Anterior cingulate cortex (tissue), 58 donors: ENCODE measurements around the gene PPP1R13B.

ENCODE experiments used
- DNase-seq, 58 donors: peaks; one replicate each; lab custom pipeline; 2025; lab: John Stamatoyannopoulos, UW

The PPP1R13B gene

GRCh38 chr14:103704708-103705107 is 142.7 kb downstream of the PPP1R13B start:
- no peak for DNase-seq

GRCh38 chr14:103703433-103704385 is 143.7 kb downstream of the PPP1R13B start:
- DNase-seq, result no peak

GRCh38 chr14:103702497-103703432 is 144.6 kb downstream of the PPP1R13B start:
- DNase-seq, result peak in 1 of 58 donors; percentile 29

GRCh38 chr14:103702095-103702494 is 145.3 kb downstream of the PPP1R13B start:
- no peak for DNase-seq

- DNase-seq, result no peak
These were observed 146.5 kb downstream of the PPP1R13B start for GRCh38 chr14:103700753-103701490.

GRCh38 chr14:103699901-103700752 is 147.2 kb downstream of the PPP1R13B start:
- peak in 36 of 58 donors; percentile 27 to 79 (median 61) for DNase-seq

- no peak for DNase-seq
These were observed 148.1 kb downstream of the PPP1R13B start for GRCh38 chr14:103699261-103699661.

- DNase-seq, result no peak
These were observed 148.8 kb downstream of the PPP1R13B start for GRCh38 chr14:103698380-103699260.

- DNase-seq, result no peak
These were observed 149.6 kb downstream of the PPP1R13B start for GRCh38 chr14:103697603-103698379.

- no peak for DNase-seq
These were observed 150.2 kb downstream of the PPP1R13B start for GRCh38 chr14:103697206-103697602.

- no peak for DNase-seq
These were observed 150.8 kb downstream of the PPP1R13B start for GRCh38 chr14:103696466-103697071.

GRCh38 chr14:103696070-103696402 is 151.3 kb downstream of the PPP1R13B start:
- no peak for DNase-seq

GRCh38 chr14:103695296-103696069 is 151.9 kb downstream of the PPP1R13B start:
- DNase-seq, result no peak

GRCh38 chr14:103694572-103695026 is 152.8 kb downstream of the PPP1R13B start:
- DNase-seq, result peak in 7 of 58 donors; percentile 20 to 73 (median 54)

- no peak for DNase-seq
These were observed 153.9 kb downstream of the PPP1R13B start for GRCh38 chr14:103693515-103693914.

- no peak for DNase-seq
These were observed 154.5 kb downstream of the PPP1R13B start for GRCh38 chr14:103692871-103693270.
